GM21529 (cell line): ENCODE data around the gene ARHGEF17.

ENCODE experiments used
- ATAC-seq: cut with Tn5 transposase; IDR thresholded peaks from one replicate; pipeline ENCODE4 v1.9.1; 2021; ENCODE audit not compliant: unreplicated experiment

ARHGEF17 gene

DNA sequence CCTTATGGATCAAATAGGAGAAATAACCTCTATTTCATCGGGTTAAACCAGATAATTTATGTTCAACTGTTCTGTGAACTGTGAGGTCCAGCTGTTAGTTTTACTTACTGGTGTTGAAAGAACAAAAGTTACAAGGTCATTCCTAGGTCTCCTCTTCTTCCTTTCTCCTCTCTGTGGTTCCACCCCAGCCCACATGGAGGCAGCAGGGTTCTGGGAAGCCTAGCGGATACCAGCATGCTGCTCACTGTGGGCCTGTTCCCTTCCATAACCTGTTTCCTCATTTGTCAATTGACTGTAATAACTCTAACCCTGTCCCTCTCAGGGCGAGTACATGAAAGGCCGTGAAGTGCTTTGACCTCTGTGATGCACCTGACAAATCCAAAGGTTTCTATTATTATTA is 96.0 kb downstream of the ARHGEF17 start:
- ATAC-seq = no peak

DNA sequence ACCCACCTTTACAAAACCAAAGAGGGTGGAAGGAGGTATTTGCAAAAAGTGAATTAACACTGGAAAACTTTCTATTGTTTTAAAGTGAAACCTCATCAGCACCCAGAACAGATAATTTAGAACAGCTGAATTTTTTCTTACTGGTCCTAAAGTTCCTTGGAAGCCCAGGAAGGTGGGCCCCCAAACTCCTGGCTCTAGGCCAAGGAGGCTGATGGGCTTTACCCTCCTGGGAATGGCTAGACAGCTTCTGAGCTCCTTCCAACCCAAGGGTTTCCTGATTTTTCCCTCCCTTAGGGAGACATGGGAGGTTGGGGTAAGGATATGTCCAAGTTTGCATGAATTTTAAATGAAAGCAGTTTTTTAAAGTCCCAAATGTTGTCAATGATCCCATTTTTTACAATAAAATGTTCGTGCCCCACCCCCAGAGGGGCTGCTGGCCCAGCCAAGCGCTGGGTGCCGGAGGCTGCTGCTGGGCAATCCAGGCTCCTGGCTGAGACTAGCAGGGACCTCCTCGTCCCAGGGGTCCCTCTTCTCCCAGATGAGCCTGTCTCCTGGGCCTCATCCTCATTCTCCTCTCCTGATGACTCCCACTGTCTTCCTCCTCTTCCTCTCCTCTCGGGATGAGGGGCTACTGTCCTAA is 96.5 kb downstream of the ARHGEF17 start:
- no peak for ATAC-seq

GRCh38 chr11:73405146-73405510 is 97.1 kb downstream of the ARHGEF17 start:
- ATAC-seq = no peak

- ATAC-seq = no peak
These were observed 98.1 kb downstream of the ARHGEF17 start for GRCh38 chr11:73406131-73406530.

DNA sequence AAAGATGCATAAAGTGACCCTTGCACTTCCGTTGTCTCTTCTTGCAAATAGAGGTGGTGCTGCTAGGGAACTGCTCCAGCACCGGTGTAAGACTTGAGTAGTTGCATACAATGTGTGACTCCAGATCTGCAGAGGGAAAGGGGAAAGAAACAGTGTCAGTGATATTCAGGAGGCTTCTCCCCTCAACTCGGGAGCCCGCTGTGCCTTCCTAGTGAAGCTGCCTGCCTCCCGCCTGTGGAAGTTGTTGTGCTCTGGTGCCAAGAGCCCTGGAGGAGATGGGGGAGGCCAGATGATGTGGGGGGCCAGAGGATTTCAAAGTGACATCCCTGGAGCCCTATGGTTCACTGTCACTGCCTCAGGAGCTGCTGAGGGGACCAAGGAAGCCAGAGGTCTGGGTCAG is 98.5 kb downstream of the ARHGEF17 start:
- no peak for ATAC-seq

DNA sequence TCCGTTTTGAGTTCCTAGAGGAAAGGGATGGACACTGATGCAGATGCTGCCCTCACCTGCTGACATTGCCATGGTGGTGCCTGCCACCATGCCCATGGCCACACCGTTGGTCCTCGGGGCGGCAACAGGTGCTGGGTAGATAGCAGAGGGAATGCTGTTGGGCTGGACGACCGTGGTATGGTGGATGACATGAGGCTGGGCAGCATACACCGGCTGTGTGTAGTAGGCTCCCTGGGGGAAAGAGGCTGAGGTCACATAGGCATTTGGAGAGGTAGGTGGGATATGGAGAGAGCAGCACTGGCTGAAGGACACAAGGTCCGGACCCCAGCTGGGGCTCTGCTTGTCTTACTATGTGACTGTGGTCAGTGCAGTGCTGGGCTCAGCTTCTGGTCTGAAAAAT is 101.4 kb downstream of the ARHGEF17 start:
- ATAC-seq = no peak

GRCh38 chr11:73410627-73411026 is 102.6 kb downstream of the ARHGEF17 start:
- no peak for ATAC-seq

- no peak for ATAC-seq
These were observed 103.0 kb downstream of the ARHGEF17 start for GRCh38 chr11:73411031-73411430.

DNA sequence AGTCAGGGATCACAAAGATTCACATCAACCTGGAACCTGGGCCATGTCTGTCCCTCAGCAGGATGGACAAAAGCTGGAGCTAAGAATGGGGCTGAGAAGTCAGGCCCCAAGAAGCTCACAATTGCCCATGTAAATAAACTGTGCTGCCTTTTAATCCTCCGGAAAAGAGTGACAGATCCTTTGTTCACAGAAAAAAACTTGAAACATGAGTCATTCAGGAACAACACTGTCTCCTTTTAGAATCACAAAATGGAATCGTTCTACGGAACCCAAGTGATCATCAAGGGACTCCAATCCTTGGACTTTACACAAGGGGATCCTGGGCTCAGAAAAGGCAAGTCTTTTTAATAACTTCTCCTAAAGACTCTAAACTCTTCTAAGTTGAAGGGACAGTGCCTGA is 104.2 kb downstream of the ARHGEF17 start:
- no peak for ATAC-seq

- no peak for ATAC-seq
These were observed 105.2 kb downstream of the ARHGEF17 start for GRCh38 chr11:73413256-73413655.

GRCh38 chr11:73414977-73415651 is 107.0 kb downstream of the ARHGEF17 start:
- ATAC-seq = no peak

DNA sequence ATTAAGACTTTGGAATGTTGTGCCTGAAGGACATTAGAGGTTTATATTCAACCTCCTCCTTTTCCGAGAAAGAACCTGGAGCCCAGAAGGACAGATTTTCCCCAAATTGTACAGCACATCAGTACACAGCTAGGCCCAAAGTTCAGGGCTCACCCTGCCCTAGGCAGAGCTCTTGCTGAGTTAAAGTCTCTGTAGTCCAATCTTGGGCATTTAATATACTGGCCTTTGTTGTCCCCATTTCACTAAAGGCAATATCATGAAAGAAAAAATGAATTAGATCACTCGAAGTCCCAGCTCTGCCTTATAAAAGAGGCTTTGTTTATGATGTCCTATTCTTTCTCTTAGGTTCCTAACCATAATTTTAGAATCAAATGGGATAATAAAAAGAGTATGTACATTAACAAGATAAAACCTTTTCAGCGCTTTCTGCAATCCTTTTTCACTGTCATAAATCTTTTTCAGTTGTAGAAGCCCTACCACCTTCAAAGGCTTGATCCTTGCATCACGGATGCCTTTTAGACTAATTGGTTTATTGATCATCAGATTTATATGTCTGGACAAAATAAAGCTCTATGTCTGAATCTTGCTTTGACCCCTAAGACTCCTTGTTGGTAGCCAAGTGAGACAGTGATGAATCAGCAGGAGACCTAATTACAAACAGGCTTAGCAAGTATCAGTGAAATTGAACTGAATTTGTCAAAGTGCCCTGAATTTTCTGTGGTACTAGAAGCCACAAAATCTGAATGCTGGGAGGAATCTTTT is 108.0 kb downstream of the ARHGEF17 start:
- no peak for ATAC-seq

- ATAC-seq = no peak
These were observed 108.7 kb downstream of the ARHGEF17 start for GRCh38 chr11:73416786-73417185.
